SK-N-SH (cell line): ENCODE results near the gene MXRA8.

Source experiments
- CTCF ChIP-seq: fragments of 200-600 bp; sonication (generic); IDR thresholded peaks from 2 replicates; pipeline ENCODE4 v1.6.1; 2017; ENCODE audit warnings: antibody characterized with exemption, mild to moderate bottlenecking, moderate library complexity
- FOSL2 ChIP-seq: IDR thresholded peaks from 2 replicates; pipeline ENCODE4 v1.4.0; 2012; ENCODE audit warnings: low read depth, mild to moderate bottlenecking, moderate library complexity, borderline replicate concordance
- FOXM1 ChIP-seq: IDR thresholded peaks from 2 replicates; pipeline ENCODE4 v1.4.0; 2012; ENCODE audit warnings: low read depth, mild to moderate bottlenecking
- TAF1 ChIP-seq: IDR thresholded peaks from 2 replicates; pipeline ENCODE4 v1.6.1; 2012; ENCODE audit warnings: low read depth, mild to moderate bottlenecking, low read length, moderate library complexity, borderline replicate concordance
- USF2 ChIP-seq: fragments of 150-350 bp; IDR thresholded peaks from 2 replicates; pipeline ENCODE4 v1.6.1; 2017; ENCODE audit warnings: antibody characterized with exemption, low read length, low read depth, borderline replicate concordance

GRCh38 chr1:1307923-1308755 is 50.2 kb downstream of the MXRA8 start, which contains the start of the genes ACAP3 and PUSL1:
- TF ChIP-seq CTCF, result 0 out of 2 replicates have a peak, but pooled peaks have one; percentile 6
- peak; percentile 15; the same call in 1 of the 2 replicates for TF ChIP-seq TAF1
- no peak for TF ChIP-seq USF2
- TF ChIP-seq FOXM1, result no peak
- TF ChIP-seq FOSL2, result no peak
